ENCODE results near the gene MAGEA4. TPM values are rescaled to one million over a fixed set of nuclear protein-coding genes. Genes with fewer than 3 reads are reported as not detected.

The MAGEA4 gene
- total RNA-seq, 1 donor from 2014 or later: not detected

DNA sequence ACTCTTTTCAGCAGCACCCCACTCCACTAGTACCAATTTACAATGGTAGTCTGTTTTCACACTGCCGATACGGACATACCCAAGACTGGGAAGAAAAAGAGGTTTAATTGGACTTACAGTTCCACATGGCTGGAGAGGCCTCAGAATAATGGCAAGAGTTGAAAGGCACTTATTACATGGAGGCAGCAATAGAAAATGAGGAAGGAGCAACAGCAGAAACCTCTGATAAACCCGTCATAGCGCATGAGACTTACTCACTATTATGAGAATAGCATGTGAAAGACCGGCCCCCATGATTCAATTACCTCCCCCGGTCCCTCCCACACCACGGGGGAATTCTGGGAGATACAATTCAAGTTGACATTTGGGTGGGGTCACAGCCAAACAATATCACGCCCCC lies 34.1 kb upstream of the MAGEA4 start:
- no peak for DNase-seq
- intact Hi-C loops (cut with micrococcal nuclease): no loop called here
- ChIA-PET POLR2A (no interaction called here), CTCF (no interaction called here)
- Mint-ChIP-seq H3K27ac (no peak overlapping the region), H3K4me1 (no peaks in the 10 kb centered on the region), H3K36me3 (ENCODE audit: low read depth) (no peaks in the 10 kb centered on the region), H3K9me3 (no peaks in the 10 kb centered on the region), H3K4me3 (no peak overlapping the region), H3K27me3 (no peaks in the 10 kb centered on the region)
- no peak for ATAC-seq (ENCODE audit: low read depth)
- no peak for TF ChIP-seq CTCF (IDR thresholded peaks at IDR 0.05)

GRCh38 chrX:151879856-151880255 lies 32.8 kb upstream of the MAGEA4 start:
- Mint-ChIP-seq H3K9me3 (no peaks in the 10 kb centered on the region), H3K4me3 (no peak overlapping the region), H3K36me3 (ENCODE audit: low read depth) (no peaks in the 10 kb centered on the region), H3K4me1 (no peaks in the 10 kb centered on the region), H3K27me3 (no peaks in the 10 kb centered on the region), H3K27ac (no peak overlapping the region)
- no peak for TF ChIP-seq CTCF (IDR thresholded peaks at IDR 0.05)
- ChIA-PET CTCF (no interaction called here), POLR2A (no interaction called here)
- ATAC-seq (ENCODE audit: low read depth) (no peak), DNase-seq (no peak)
- intact Hi-C loops (cut with micrococcal nuclease): no loop called here

GRCh38 chrX:151880895-151881294 lies 31.8 kb upstream of the MAGEA4 start:
- ChIA-PET POLR2A (no interaction called here), CTCF (no interaction called here)
- Mint-ChIP-seq H3K4me3 (no peak overlapping the region), H3K27ac (no peak overlapping the region), H3K4me1 (no peaks in the 10 kb centered on the region), H3K27me3 (no peaks in the 10 kb centered on the region), H3K36me3 (ENCODE audit: low read depth) (no peaks in the 10 kb centered on the region), H3K9me3 (no peaks in the 10 kb centered on the region)
- no peak for DNase-seq
- no peak for TF ChIP-seq CTCF (IDR thresholded peaks at IDR 0.05)
- ATAC-seq (ENCODE audit: low read depth): no peak
- intact Hi-C loops (cut with micrococcal nuclease): no loop called here

- no peaks in the 10 kb centered on the region for H3K9me3 Mint-ChIP-seq
- no peak overlapping the region for H3K4me3 Mint-ChIP-seq
- H3K4me1 Mint-ChIP-seq: no peaks in the 10 kb centered on the region
- no peak for ATAC-seq (ENCODE audit: low read depth)
- no peak for TF ChIP-seq CTCF (IDR thresholded peaks at IDR 0.05)
- CTCF ChIA-PET: no interaction called here
- no peaks in the 10 kb centered on the region for H3K27me3 Mint-ChIP-seq
- intact Hi-C loops (cut with micrococcal nuclease): no loop called here
- H3K27ac Mint-ChIP-seq: no peak overlapping the region
- no peak for DNase-seq
- POLR2A ChIA-PET: no interaction called here
- H3K36me3 Mint-ChIP-seq (ENCODE audit: low read depth): no peaks in the 10 kb centered on the region
Observed at GRCh38 chrX:151889421-151889820, 23.3 kb upstream of the MAGEA4 start.

GRCh38 chrX:151896734-151897474 lies 15.8 kb upstream of the MAGEA4 start:
- intact Hi-C loops (cut with micrococcal nuclease): no loop called here
- DNase-seq (no peak), ATAC-seq (ENCODE audit: low read depth) (no peak)
- Mint-ChIP-seq H3K9me3 (no peaks in the 10 kb centered on the region), H3K4me3 (no peak overlapping the region), H3K36me3 (ENCODE audit: low read depth) (no peaks in the 10 kb centered on the region), H3K27ac (no peak overlapping the region), H3K4me1 (no peaks in the 10 kb centered on the region), H3K27me3 (no peaks in the 10 kb centered on the region)
- ChIA-PET CTCF (no interaction called here), POLR2A (no interaction called here)
- no peak for TF ChIP-seq CTCF (IDR thresholded peaks at IDR 0.05)

Measured in activated B cell treated with CpG ODN at 0.5 μM for 24 hours (primary cell).